T-helper 2 cell treated with Interferon-gamma antibody and Interleukin-4, amounts not matched to agents 100 ng/mL and 5 ng/mL, for 36 hours (primary cell): ENCODE data around the gene MCC. TPM values are rescaled to one million over a fixed set of nuclear protein-coding genes. Genes with fewer than 3 reads are reported as not detected.
"Not testable (repeated sequence)": the region's sequence is repeated elsewhere in the genome, so short reads cannot be mapped to it uniquely, and the experiment has no call there.

ENCODE experiments used
- intact Hi-C: fragments of 100-400 bp; cut with micrococcal nuclease; formaldehyde crosslinking; loops from one replicate; pipeline ENCODE4 v1.15.1; 2023
- total RNA-seq: library from RNA; stranded (reverse); gene quantifications from 2 replicates; pipeline ENCODE4 v1.2.3, GENCODE V29; 2022

Gene MCC
- total RNA-seq, 1 donor from 2014 or later: 3.2 TPM

- intact Hi-C loops: no loop called here
Measured at GRCh38 chr5:113491022-113491421, 2.8 kb upstream of the MCC start.

GRCh38 chr5:113490317-113490716 lies 2.1 kb upstream of the MCC start:
- intact Hi-C loops: no loop called here

- intact Hi-C loops: loop anchor here (2.0 to 10.0 kb wide), 2 partner anchors 22 to 114 kb away; no protein-coding TSS in a partner anchor
Measured at GRCh38 chr5:113489299-113489698, 1.0 kb upstream of the MCC start.

GRCh38 chr5:113488645-113489184 lies 462 bp upstream of the MCC start:
- intact Hi-C loops: loop anchor here (2.0 to 10.0 kb wide), 2 partner anchors 22 to 114 kb away; no protein-coding TSS in a partner anchor

- intact Hi-C loops: loop anchor here (10.0 kb wide), 1 partner anchor 113 kb away; no protein-coding TSS in a partner anchor
Measured at GRCh38 chr5:113487416-113487780, 855 bp downstream of the MCC start.

GRCh38 chr5:113480243-113480642 lies 8.0 kb downstream of the MCC start:
- intact Hi-C loops: loop anchor here (10.0 kb wide), 1 partner anchor 105 kb away; no protein-coding TSS in a partner anchor

- intact Hi-C loops: no loop called here
Measured at GRCh38 chr5:113478691-113479090, 9.6 kb downstream of the MCC start.

- intact Hi-C loops: no loop called here
Measured at GRCh38 chr5:113474100-113474728, 14.0 kb downstream of the MCC start.

- intact Hi-C loops: no loop called here
Measured at GRCh38 chr5:113463032-113463431, 25.2 kb downstream of the MCC start.

- intact Hi-C loops: not testable (repeated sequence)
Measured at GRCh38 chr5:113457106-113457505, 31.1 kb downstream of the MCC start.

GRCh38 chr5:113452941-113453340 lies 35.3 kb downstream of the MCC start:
- intact Hi-C loops: no loop called here

- intact Hi-C loops: no loop called here
Measured at GRCh38 chr5:113451797-113452196, 36.5 kb downstream of the MCC start.

GRCh38 chr5:113450929-113451328 lies 37.3 kb downstream of the MCC start:
- intact Hi-C loops: no loop called here

- intact Hi-C loops: no loop called here
Measured at GRCh38 chr5:113450462-113450861, 37.8 kb downstream of the MCC start.

GRCh38 chr5:113448252-113448651 lies 40.0 kb downstream of the MCC start:
- intact Hi-C loops: no loop called here

GRCh38 chr5:113447498-113448050 lies 40.7 kb downstream of the MCC start:
- intact Hi-C loops: no loop called here

GRCh38 chr5:113446358-113446927 lies 41.8 kb downstream of the MCC start:
- intact Hi-C loops: no loop called here

- intact Hi-C loops: no loop called here
Measured at GRCh38 chr5:113437111-113437510, 51.1 kb downstream of the MCC start.

- intact Hi-C loops: no loop called here
Measured at GRCh38 chr5:113435575-113435974, 52.7 kb downstream of the MCC start.

- intact Hi-C loops: no loop called here
Measured at GRCh38 chr5:113434889-113435288, 53.4 kb downstream of the MCC start, which contains the start of gene TSSK1B. TSS of gene TSSK1B (minus strand) at chr5:113434989. CDS start at chr5:113434839, 150 bp downstream.

GRCh38 chr5:113433862-113434612 lies 54.2 kb downstream of the MCC start:
- intact Hi-C loops: no loop called here

- intact Hi-C loops: no loop called here
Measured at GRCh38 chr5:113433071-113433470, 55.2 kb downstream of the MCC start.
